ENCODE measurements around the gene KLK2. TPM values are rescaled to one million over a fixed set of nuclear protein-coding genes. Genes with fewer than 3 reads are reported as not detected.

KLK2 gene
- 0.69 and 1.8 TPM in 2 replicates for total RNA-seq

- no peak within 1 kb of the TSS for H3K27ac Mint-ChIP-seq
- intact Hi-C loops (cut with micrococcal nuclease) = no loop called here
- no peak for TF ChIP-seq CTCF (IDR thresholded peaks at IDR 0.05)
- no peaks in the 10 kb centered on the region for H3K9me3 Mint-ChIP-seq
- no peak for ATAC-seq (ENCODE audit: low read depth)
- H3K36me3 Mint-ChIP-seq (ENCODE audit: low read depth) = no peaks in the 10 kb centered on the region
- no peak within 1 kb of the TSS for H3K4me3 Mint-ChIP-seq
- DNase-seq = no peak
- ChIA-PET CTCF (no interaction called here), POLR2A (no interaction called here)
- peaks cover 22% of the 10 kb centered on the region for H3K27me3 Mint-ChIP-seq
- H3K4me1 Mint-ChIP-seq = no peaks in the 10 kb centered on the region
Measured at GRCh38 chr19:50873056-50873455, at the start of gene KLK2. Gene KLK2 (plus strand): TSS chr19:50873439. CDS start chr19:50873474, 35 bp downstream.

GRCh38 chr19:50826492-50827240 is 46.6 kb upstream of the KLK2 start:
- Mint-ChIP-seq H3K27ac (no peak overlapping the region), H3K27me3 (peaks cover 28% of the 10 kb centered on the region)

GRCh38 chr19:50827476-50827875 is 45.8 kb upstream of the KLK2 start:
- CTCF ChIA-PET = no interaction called here
- Mint-ChIP-seq H3K36me3 (ENCODE audit: low read depth) (no peaks in the 10 kb centered on the region), H3K4me1 (peaks cover 10% of the 10 kb centered on the region), H3K4me3 (no peak overlapping the region), H3K27me3 (peaks cover 29% of the 10 kb centered on the region), H3K27ac (no peak overlapping the region), H3K9me3 (no peaks in the 10 kb centered on the region)
- intact Hi-C loops (cut with micrococcal nuclease) = no loop called here
- no peak for DNase-seq
- TF ChIP-seq CTCF (IDR thresholded peaks at IDR 0.05) = no peak
- POLR2A ChIA-PET = no interaction called here
- no peak for ATAC-seq (ENCODE audit: low read depth)

More at GRCh38 chr19:50826492-50827240, 46.6 kb upstream of the KLK2 start:
- peaks cover 17% of the 10 kb centered on the region for H3K4me1 Mint-ChIP-seq
- TF ChIP-seq CTCF (IDR thresholded peaks at IDR 0.05) = no peak
- no peaks in the 10 kb centered on the region for H3K9me3 Mint-ChIP-seq
- no peak overlapping the region for H3K4me3 Mint-ChIP-seq
- POLR2A ChIA-PET = no interaction called here
- ATAC-seq (ENCODE audit: low read depth) (no peak), DNase-seq (no peak)
- H3K36me3 Mint-ChIP-seq (ENCODE audit: low read depth) = no peaks in the 10 kb centered on the region
- CTCF ChIA-PET = no interaction called here
- intact Hi-C loops (cut with micrococcal nuclease) = no loop called here

- H3K4me3 Mint-ChIP-seq = no peak overlapping the region
- no peak for ATAC-seq (ENCODE audit: low read depth)
- peaks cover 33% of the 10 kb centered on the region for H3K27me3 Mint-ChIP-seq
- no peak overlapping the region for H3K27ac Mint-ChIP-seq
- CTCF ChIA-PET = no interaction called here
- DNase-seq = no peak
- no peaks in the 10 kb centered on the region for H3K36me3 Mint-ChIP-seq (ENCODE audit: low read depth)
- no peaks in the 10 kb centered on the region for H3K4me1 Mint-ChIP-seq
- POLR2A ChIA-PET = no interaction called here
- no peaks in the 10 kb centered on the region for H3K9me3 Mint-ChIP-seq
- intact Hi-C loops (cut with micrococcal nuclease) = no loop called here
- no peak for TF ChIP-seq CTCF (IDR thresholded peaks at IDR 0.05)
Measured at GRCh38 chr19:50829801-50830200, 43.4 kb upstream of the KLK2 start.

GRCh38 chr19:50830266-50831025 is 42.8 kb upstream of the KLK2 start:
- Mint-ChIP-seq H3K4me3 (no peak overlapping the region), H3K9me3 (no peaks in the 10 kb centered on the region), H3K27me3 (peaks cover 33% of the 10 kb centered on the region), H3K36me3 (ENCODE audit: low read depth) (no peaks in the 10 kb centered on the region), H3K4me1 (peaks cover 6% of the 10 kb centered on the region), H3K27ac (no peak overlapping the region)
- ChIA-PET CTCF (no interaction called here), POLR2A (no interaction called here)
- ATAC-seq (ENCODE audit: low read depth) (no peak), DNase-seq (no peak)
- intact Hi-C loops (cut with micrococcal nuclease) = no loop called here
- TF ChIP-seq CTCF (IDR thresholded peaks at IDR 0.05) = no peak
